C4-2B (cell line): ENCODE results near the gene ATXN1.
"Not testable (repeated sequence)": the region's sequence is repeated elsewhere in the genome, so short reads cannot be mapped to it uniquely, and the experiment has no call there.

ENCODE experiments used
- H3K27ac ChIP-seq: fragments of 450-650 bp; 2 replicates; pipeline ENCODE4 v1.5.1; 2017
- ZFX ChIP-seq: fragments of 450-650 bp; IDR thresholded peaks from 2 replicates; pipeline ENCODE4 v1.6.1; 2017
- TF ChIP-seq, protein P1 (sequence below): fragments of 450-650 bp; conservative IDR thresholded peaks from 2 replicates; pipeline ENCODE4 v1.5.1; 2017; ENCODE audit warnings: mild to moderate bottlenecking

Gene ATXN1

DNA sequence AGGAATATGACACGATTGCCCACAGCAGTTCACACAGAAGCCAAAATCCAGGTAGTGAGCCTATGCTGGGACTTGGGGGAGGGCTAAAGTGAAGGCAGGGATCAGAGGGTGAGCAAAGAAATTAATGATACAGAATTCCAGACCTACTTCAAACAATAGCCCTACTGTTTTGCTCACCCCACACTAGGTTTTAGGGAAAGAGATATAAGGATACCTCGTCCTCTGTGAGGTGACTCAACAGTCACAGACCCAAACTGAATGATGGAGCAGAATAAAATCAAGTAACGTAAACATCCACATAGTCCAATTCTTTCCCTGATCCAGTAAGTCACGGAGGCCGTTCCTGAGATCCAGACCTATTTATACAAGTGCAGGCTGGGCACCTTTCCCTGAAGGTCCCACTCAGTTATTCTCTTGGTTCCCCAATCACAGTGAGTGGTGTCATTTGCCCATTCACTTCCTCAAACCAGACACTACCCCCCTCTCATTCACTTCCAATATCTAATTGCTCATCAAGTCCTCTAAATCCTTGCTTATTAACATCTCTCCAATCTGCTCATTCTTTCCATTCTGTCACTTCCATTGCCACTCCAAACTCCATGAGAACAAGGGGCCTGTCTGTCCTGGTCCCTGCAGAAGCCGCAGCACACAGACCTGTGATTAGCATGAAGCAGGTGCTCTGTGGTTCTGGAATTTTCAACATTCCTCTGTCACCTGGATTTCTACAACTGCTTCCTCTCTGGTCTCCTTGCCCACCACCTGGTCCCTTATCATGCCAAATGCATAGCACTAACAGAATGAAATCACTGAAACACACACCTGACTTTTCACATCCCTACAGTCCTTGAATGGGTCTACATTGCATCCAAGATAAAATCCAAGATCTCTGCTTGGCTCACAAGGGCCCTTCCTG, 55.9 kb downstream of the ATXN1 start:
- TF ChIP-seq, protein P1, sequence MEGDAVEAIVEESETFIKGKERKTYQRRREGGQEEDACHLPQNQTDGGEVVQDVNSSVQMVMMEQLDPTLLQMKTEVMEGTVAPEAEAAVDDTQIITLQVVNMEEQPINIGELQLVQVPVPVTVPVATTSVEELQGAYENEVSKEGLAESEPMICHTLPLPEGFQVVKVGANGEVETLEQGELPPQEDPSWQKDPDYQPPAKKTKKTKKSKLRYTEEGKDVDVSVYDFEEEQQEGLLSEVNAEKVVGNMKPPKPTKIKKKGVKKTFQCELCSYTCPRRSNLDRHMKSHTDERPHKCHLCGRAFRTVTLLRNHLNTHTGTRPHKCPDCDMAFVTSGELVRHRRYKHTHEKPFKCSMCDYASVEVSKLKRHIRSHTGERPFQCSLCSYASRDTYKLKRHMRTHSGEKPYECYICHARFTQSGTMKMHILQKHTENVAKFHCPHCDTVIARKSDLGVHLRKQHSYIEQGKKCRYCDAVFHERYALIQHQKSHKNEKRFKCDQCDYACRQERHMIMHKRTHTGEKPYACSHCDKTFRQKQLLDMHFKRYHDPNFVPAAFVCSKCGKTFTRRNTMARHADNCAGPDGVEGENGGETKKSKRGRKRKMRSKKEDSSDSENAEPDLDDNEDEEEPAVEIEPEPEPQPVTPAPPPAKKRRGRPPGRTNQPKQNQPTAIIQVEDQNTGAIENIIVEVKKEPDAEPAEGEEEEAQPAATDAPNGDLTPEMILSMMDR: no peak
- TF ChIP-seq ZFX: no peak
- no peak overlapping the region for H3K27ac ChIP-seq

- no peak overlapping the region for H3K27ac ChIP-seq
- TF ChIP-seq ZFX: no peak
- TF ChIP-seq, protein P1: no peak
Measured at GRCh38 chr6:16704401-16705045, 56.7 kb downstream of the ATXN1 start.

- H3K27ac ChIP-seq: not testable (repeated sequence)
Measured at GRCh38 chr6:16702627-16703378, 58.5 kb downstream of the ATXN1 start.

DNA sequence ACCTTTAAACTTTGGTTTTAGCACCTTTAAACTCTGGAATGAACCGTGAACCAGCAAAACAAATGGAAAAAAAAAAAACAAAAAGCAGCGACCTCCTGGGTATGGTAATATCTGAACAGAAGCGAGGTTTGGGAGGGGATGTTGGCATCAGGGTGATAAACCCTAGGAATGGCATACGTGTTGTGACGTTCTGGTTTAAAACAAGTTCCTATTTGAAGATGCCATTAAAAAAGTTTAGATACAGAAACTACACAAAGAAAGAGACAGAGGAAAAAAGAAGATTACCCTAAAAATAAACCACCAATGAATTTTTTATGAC, 60.4 kb downstream of the ATXN1 start:
- H3K27ac ChIP-seq: no peak overlapping the region
- TF ChIP-seq, protein P1: no peak
- no peak for TF ChIP-seq ZFX

- H3K27ac ChIP-seq: no peak overlapping the region
- no peak for TF ChIP-seq ZFX
- TF ChIP-seq, protein P1: no peak
Measured at GRCh38 chr6:16700202-16700915, 60.9 kb downstream of the ATXN1 start.

DNA sequence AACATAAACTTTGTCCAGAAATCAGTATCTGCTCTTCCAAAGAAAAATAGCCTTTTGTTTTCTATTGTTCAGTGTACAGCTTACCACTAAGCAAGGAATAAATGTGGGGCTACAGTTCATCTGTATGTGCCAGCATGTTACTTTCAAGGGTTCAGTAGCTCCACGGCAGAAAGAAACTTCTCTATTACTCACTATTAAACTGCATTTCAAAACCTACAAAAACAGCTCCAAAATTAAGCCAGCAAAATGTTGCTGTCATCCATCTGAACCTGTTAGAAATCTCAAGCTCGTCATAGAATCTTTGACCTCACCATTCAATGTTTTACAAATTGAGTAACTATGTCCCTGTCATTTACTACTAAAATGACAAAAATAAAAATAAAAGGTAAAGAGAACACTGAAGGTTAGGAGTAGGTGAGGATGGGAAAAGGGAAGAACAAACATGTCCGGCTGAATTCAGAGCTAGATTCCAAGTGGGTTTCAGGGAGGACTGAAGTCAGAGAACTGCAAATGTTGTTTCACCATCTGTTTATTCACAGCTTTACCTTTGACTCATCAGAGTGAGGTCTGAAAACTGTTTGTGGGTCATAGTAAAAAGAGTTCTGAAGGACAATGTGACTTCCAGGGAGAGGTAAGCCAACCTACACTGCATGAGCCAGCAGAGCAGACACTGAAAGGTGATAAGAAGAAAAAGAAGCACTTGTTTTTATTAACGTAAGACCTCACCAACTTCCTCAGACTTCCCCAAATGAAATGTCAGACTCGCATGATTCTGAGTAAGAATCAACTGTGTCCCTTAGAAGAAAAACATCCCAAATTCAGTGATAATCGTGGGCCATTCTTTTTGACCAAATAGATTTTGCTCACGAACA, 62.0 kb downstream of the ATXN1 start:
- TF ChIP-seq, protein P1: no peak
- no peak for TF ChIP-seq ZFX

DNA sequence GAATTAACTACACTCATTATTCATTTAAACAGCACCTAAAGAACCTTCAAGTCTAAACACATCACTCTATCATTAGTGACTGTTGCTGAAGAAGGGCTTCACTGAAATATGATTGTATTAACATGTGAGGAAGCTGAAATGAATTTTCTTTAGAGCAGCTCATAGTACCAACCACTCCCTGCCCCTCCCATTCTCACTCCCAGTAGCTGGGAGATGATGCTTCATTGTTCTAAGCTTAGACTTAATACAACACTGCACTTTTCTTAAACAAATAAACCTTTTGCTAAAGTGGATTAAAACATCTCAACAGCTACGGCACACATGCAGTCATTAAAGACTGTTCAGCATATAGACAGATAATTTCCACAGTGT, 63.1 kb downstream of the ATXN1 start:
- no peak for TF ChIP-seq ZFX
- TF ChIP-seq, protein P1: no peak
- H3K27ac ChIP-seq: no peak overlapping the region

More for the DNA sequence above, 62.0 kb downstream of the ATXN1 start:
- H3K27ac ChIP-seq: no peak overlapping the region
